SU-DHL-6 (cell line): ENCODE data around the gene SYNM.

Experiments
- CTCF ChIP-seq: fragments of 200-600 bp; sonication (generic); IDR thresholded peaks from one replicate; pipeline ENCODE4 v1.5.1; 2017; ENCODE audit warnings: antibody characterized with exemption, mild to moderate bottlenecking, low read length, moderate library complexity; ENCODE audit not compliant: insufficient read depth, poor library complexity, severe bottlenecking
- EZH2phosphoT487 ChIP-seq: fragments of 200-600 bp; sonication (generic), shearing (Covaris generic); conservative IDR thresholded peaks from 2 replicates; pipeline ENCODE4 v1.6.1; 2018; ENCODE audit warnings: mild to moderate bottlenecking, antibody characterized with exemption, low read length, moderate library complexity, mixed read lengths

DNA sequence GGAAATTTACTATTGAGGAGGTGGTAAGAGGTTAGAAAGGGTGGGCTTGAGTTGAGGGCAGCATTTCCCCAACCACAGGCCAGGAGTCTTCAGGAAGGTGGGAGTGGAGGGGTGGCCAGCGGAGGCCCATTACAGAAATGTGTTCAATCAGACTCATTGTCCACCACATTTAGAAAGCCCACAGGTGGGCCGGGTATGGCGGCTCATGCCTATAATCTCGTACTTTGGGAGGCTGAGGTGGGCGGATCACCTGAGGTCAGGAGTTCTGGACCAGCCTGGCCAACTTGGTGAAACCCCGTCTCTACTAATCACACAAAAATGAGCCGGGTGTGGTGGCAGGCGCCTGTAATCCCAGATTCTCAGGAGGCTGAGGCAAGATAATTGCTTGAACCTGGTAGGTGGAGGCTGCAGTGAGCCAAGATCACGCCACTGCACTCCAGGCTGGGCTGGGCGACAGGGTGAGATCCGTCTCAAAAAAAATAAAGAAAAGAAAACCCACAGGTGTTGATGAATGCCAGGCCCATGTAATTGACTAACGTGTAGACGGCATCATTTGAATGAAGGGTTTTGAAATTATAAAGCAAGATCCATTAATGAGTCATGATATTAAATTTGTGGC lies 12.2 kb upstream of the SYNM start:
- TF ChIP-seq CTCF: no peak
- no peak for TF ChIP-seq EZH2phosphoT487
